Measurements from ENCODE around the gene CAPS2.
"Not testable (repeated sequence)": the region's sequence is repeated elsewhere in the genome, so short reads cannot be mapped to it uniquely, and the experiment has no call there.

CAPS2 gene

GRCh38 chr12:75329918-75330826 is at the start of gene CAPS2:
Gene CAPS2 (minus strand): TSS chr12:75330324. CDS start chr12:75326498, 3,826 bp downstream.
- peak; percentile 29 for DNase-seq (ENCODE audit: low read depth)

GRCh38 chr12:75378354-75378753 is 48.2 kb upstream of the CAPS2 start:
- peak; percentile 4 for DNase-seq (ENCODE audit: low read depth)

GRCh38 chr12:75374971-75375370 is 44.8 kb upstream of the CAPS2 start:
- no peak for DNase-seq (ENCODE audit: low read depth)

GRCh38 chr12:75366629-75367028 is 36.5 kb upstream of the CAPS2 start:
- no peak for DNase-seq (ENCODE audit: low read depth)

- DNase-seq (ENCODE audit: low read depth): peak; percentile 65
Observed at GRCh38 chr12:75364919-75365318, 34.8 kb upstream of the CAPS2 start.

GRCh38 chr12:75361408-75361807 is 31.3 kb upstream of the CAPS2 start:
- no peak for DNase-seq (ENCODE audit: low read depth)

- no peak for DNase-seq (ENCODE audit: low read depth)
Observed at GRCh38 chr12:75360920-75361319, 30.8 kb upstream of the CAPS2 start.

- DNase-seq (ENCODE audit: low read depth): no peak
Observed at GRCh38 chr12:75354011-75354410, 23.9 kb upstream of the CAPS2 start.

- DNase-seq (ENCODE audit: low read depth): no peak
Observed at GRCh38 chr12:75350413-75350812, 20.3 kb upstream of the CAPS2 start.

GRCh38 chr12:75349946-75350345 is 19.8 kb upstream of the CAPS2 start:
- no peak for DNase-seq (ENCODE audit: low read depth)

- DNase-seq (ENCODE audit: low read depth): not testable (repeated sequence)
Observed at GRCh38 chr12:75346215-75346614, 16.1 kb upstream of the CAPS2 start.

- no peak for DNase-seq (ENCODE audit: low read depth)
Observed at GRCh38 chr12:75345531-75345930, 15.4 kb upstream of the CAPS2 start.

- no peak for DNase-seq (ENCODE audit: low read depth)
Observed at GRCh38 chr12:75341873-75342272, 11.7 kb upstream of the CAPS2 start.

- DNase-seq (ENCODE audit: low read depth): no peak
Observed at GRCh38 chr12:75337905-75338304, 7.8 kb upstream of the CAPS2 start.

GRCh38 chr12:75334384-75335030 is 4.4 kb upstream of the CAPS2 start, which contains the start of gene GLIPR1L1:
Gene GLIPR1L1 (plus strand): TSS chr12:75334670. CDS start chr12:75334729, 59 bp downstream.
- peak; percentile 83 for DNase-seq (ENCODE audit: low read depth)

- DNase-seq (ENCODE audit: low read depth): no peak
Observed at GRCh38 chr12:75327642-75328041, 2.5 kb downstream of the CAPS2 start.

GRCh38 chr12:75323663-75324062 is 6.5 kb downstream of the CAPS2 start:
- DNase-seq (ENCODE audit: low read depth): no peak

- peak; percentile 1 for DNase-seq (ENCODE audit: low read depth)
Observed at GRCh38 chr12:75322464-75322863, 7.7 kb downstream of the CAPS2 start.

- no peak for DNase-seq (ENCODE audit: low read depth)
Observed at GRCh38 chr12:75317784-75318183, 12.3 kb downstream of the CAPS2 start.

GRCh38 chr12:75315518-75315917 is 14.6 kb downstream of the CAPS2 start:
- peak; percentile 12 for DNase-seq (ENCODE audit: low read depth)

- DNase-seq (ENCODE audit: low read depth): no peak
Observed at GRCh38 chr12:75311369-75311768, 18.8 kb downstream of the CAPS2 start.

- no peak for DNase-seq (ENCODE audit: low read depth)
Observed at GRCh38 chr12:75308279-75308678, 21.8 kb downstream of the CAPS2 start.

Measured in fibroblast of the conjunctiva (primary cell).